ENCODE measurements around the gene MYO1F. TPM values are rescaled to one million over a fixed set of nuclear protein-coding genes. Genes with fewer than 3 reads are reported as not detected.

The MYO1F gene
- total RNA-seq, result 126 TPM in 2 replicates
- 35.1 TPM for total RNA-seq (2013)
- polyA plus RNA-seq, result 65.5 and 76.3 TPM in 2 replicates
- polyA minus RNA-seq, result 65.5 and 87.0 TPM in 2 replicates

GRCh38 chr19:8577247-8577646, at the start of gene MYO1F:
Gene MYO1F (minus strand): TSS chr19:8577442. CDS start chr19:8577309, 133 bp downstream.
- H3K27ac Mint-ChIP-seq, result peak within 1 kb of the TSS; percentile 85
- Histone ChIP-seq H3K27ac (ENCODE audit: low read length in 2 of 2) (peak within 1 kb of the TSS; percentile 54 to 79), H3K4me3 (ENCODE audit: control extremely low read depth in 1 of 5, extremely low read depth in 1 of 5, insufficient read depth in 1 of 5, low read depth in 2 of 5, low read length in 4 of 5) (peak within 1 kb of the TSS; percentile 59 to 90 (median 86))

More at GRCh38 chr19:8577247-8577646, at the start of gene MYO1F:
- peaks cover 47% of the 10 kb centered on the region for H3K4me1 Mint-ChIP-seq
- Histone ChIP-seq H4K20me1 (ENCODE audit: control insufficient read depth, insufficient read depth, low read length, poor library complexity, severe bottlenecking) (no peaks in the 10 kb centered on the region), H2AFZ (ENCODE audit: insufficient read depth, low read depth, low read length, poor library complexity, severe bottlenecking) (peak within 1 kb of the TSS; percentile 93), H3K4me2 (replicated peaks; ENCODE audit: low read depth, low read length, poor library complexity, severe bottlenecking) (peak within 1 kb of the TSS; percentile 95), H3K9me3 (ENCODE audit: control extremely low read depth in 1 of 3, control insufficient read depth in 2 of 3, insufficient read depth in 1 of 3, low read length in 2 of 3) (peaks cover 0 to 9% (median 0%) of the 10 kb centered on the region in 3 donors), H3K79me2 (ENCODE audit: control insufficient read depth, insufficient read depth, low read length) (peaks cover 79% of the 10 kb centered on the region), H3K27me3 (replicated peaks in 1 of 4; ENCODE audit: control extremely low read depth in 1 of 4, control insufficient read depth in 3 of 4, insufficient read depth in 4 of 4, low read length in 3 of 4) (no peaks in the 10 kb centered on the region), H3K36me3 (replicated peaks in 1 of 2; ENCODE audit: control extremely low read depth in 1 of 2, control insufficient read depth in 1 of 2, extremely low read depth in 1 of 2, insufficient read depth in 2 of 2, low read length in 1 of 2) (no peaks in the 10 kb centered on the region), H3K4me1 (ENCODE audit: control insufficient read depth in 2 of 2, insufficient read depth in 2 of 2, low read length in 2 of 2) (peaks cover 35 to 52% of the 10 kb centered on the region in 2 donors), H3K9ac (ENCODE audit: low read length) (peak within 1 kb of the TSS; percentile 89)
- CTCF ChIA-PET, result interaction anchor here (0.6 to 7.9 kb wide), 13 partner anchors 11 to 223 kb away, joined by 3 to 95 read pairs (median 13); partner anchors contain the start of genes MARCHF2 and ZNF414
- peak; percentile 50 for ATAC-seq (ENCODE audit: low read depth)
- peak within 1 kb of the TSS; percentile 94 for H3K4me3 Mint-ChIP-seq
- WGBS (ENCODE audit: insufficient coverage), result no CpG with 5 or more reads among the region's 7 CpGs
- peak; percentile 49 for DNase-seq
- POLR2A ChIA-PET, result interaction anchor here (1.6 to 4.4 kb wide), 2 partner anchors 9 to 63 kb away, joined by 6 to 26 read pairs; partner anchors contain the start of gene ZNF414
- no peaks in the 10 kb centered on the region for H3K9me3 Mint-ChIP-seq (ENCODE audit: insufficient read depth)
- intact Hi-C loops (cut with micrococcal nuclease), result no loop called here
- TF ChIP-seq CTCF (IDR thresholded peaks at IDR 0.05) (peak; percentile 3), EZH2 (IDR thresholded peaks at IDR 0.05; ENCODE audit: borderline replicate concordance, insufficient read depth, low read depth, low read length, poor library complexity, severe bottlenecking) (no peak)
- H3K27me3 Mint-ChIP-seq, result no peaks in the 10 kb centered on the region

Measured in B cell (primary cell).